OCI-LY3 (cell line): ENCODE data around the gene SEPTIN12.

Source experiments
- H2AFZ ChIP-seq: fragments of 200-600, 300-600 bp; shearing (Covaris generic); 2 replicates; pipeline ENCODE4 v1.6.0; 2014; ENCODE audit warnings: antibody characterized with exemption, low read depth, low read length
- H3K27ac ChIP-seq: fragments of 200-600, 300-600 bp; sonication (generic); 2 replicates; pipeline ENCODE4 v1.5.1; 2014; ENCODE audit warnings: mild to moderate bottlenecking, low read length, moderate library complexity, mixed read lengths
- H3K27me3 ChIP-seq: fragments of 200-600, 300-600 bp; sonication (generic); 2 replicates; pipeline ENCODE4 v1.6.1; 2014; ENCODE audit warnings: low read depth, low read length, mixed read lengths
- H3K36me3 ChIP-seq: fragments of 200-600, 300-600 bp; sonication (generic); replicated peaks from 2 replicates; pipeline ENCODE3; 2014; ENCODE audit warnings: low read depth, low read length, mixed read lengths
- H3K4me1 ChIP-seq: fragments of 300-600, 200-600 bp; sonication (generic); 2 replicates; pipeline ENCODE4 v1.6.1; 2014; ENCODE audit warnings: low read length, mixed read lengths
- H3K4me2 ChIP-seq: fragments of 200-600, 300-600 bp; sonication (generic); 2 replicates; pipeline ENCODE4 v1.6.1; 2014; ENCODE audit warnings: low read length, mixed read lengths
- H3K4me3 ChIP-seq: fragments of 300-600, 200-600 bp; sonication (generic); 2 replicates; pipeline ENCODE4 v1.5.1; 2014; ENCODE audit warnings: antibody characterized with exemption, mild to moderate bottlenecking, low read length, moderate library complexity
- H3K79me2 ChIP-seq: fragments of 300-600, 200-600 bp; shearing (Covaris generic); 2 replicates; pipeline ENCODE4 v1.6.1; 2014; ENCODE audit warnings: mild to moderate bottlenecking, low read length, mixed read lengths
- H3K9ac ChIP-seq: fragments of 300-600, 200-600 bp; shearing (Covaris generic); 2 replicates; pipeline ENCODE4 v1.6.0; 2014; ENCODE audit warnings: mild to moderate bottlenecking, low read length, moderate library complexity
- H3K9me3 ChIP-seq: fragments of 200-600, 300-600 bp; shearing (Covaris generic); 2 replicates; pipeline ENCODE4 v1.6.1; 2014; ENCODE audit warnings: low read length, mixed read lengths; ENCODE audit not compliant: insufficient read depth
- H4K20me1 ChIP-seq: fragments of 200-600, 300-600 bp; sonication (generic); 2 replicates; pipeline ENCODE4 v1.6.1; 2016; ENCODE audit warnings: low read length, mixed read lengths; ENCODE audit not compliant: insufficient read depth
- CTCF ChIP-seq: fragments of 200-600, 300-600 bp; sonication (generic); IDR thresholded peaks from 2 replicates; pipeline ENCODE4 v1.5.1; 2014; ENCODE audit warnings: antibody characterized with exemption, low read length, low read depth
- EZH2phosphoT487 ChIP-seq: fragments of 200-600 bp; shearing (Covaris generic); IDR thresholded peaks from 2 replicates; pipeline ENCODE4 v1.6.1; 2018; ENCODE audit warnings: antibody characterized with exemption, mixed run types, low read depth

SEPTIN12 gene

GRCh38 chr16:4826980-4827379, 38.8 kb upstream of the SEPTIN12 start:
- no peaks in the 10 kb centered on the region for H3K27me3 ChIP-seq
- H2AFZ ChIP-seq = no peak overlapping the region
- H3K9me3 ChIP-seq = no peaks in the 10 kb centered on the region
- no peak overlapping the region for H3K4me2 ChIP-seq
- peaks cover 52% of the 10 kb centered on the region for H3K36me3 ChIP-seq
- H3K79me2 ChIP-seq = no peaks in the 10 kb centered on the region
- no peaks in the 10 kb centered on the region for H4K20me1 ChIP-seq
- no peak for TF ChIP-seq EZH2phosphoT487
- no peak for TF ChIP-seq CTCF
- H3K4me1 ChIP-seq = no peaks in the 10 kb centered on the region
- no peak overlapping the region for H3K9ac ChIP-seq
- H3K27ac ChIP-seq = no peak overlapping the region
- H3K4me3 ChIP-seq = no peak overlapping the region

GRCh38 chr16:4826526-4826925, 38.4 kb upstream of the SEPTIN12 start:
- Histone ChIP-seq H3K4me2 (no peak overlapping the region), H3K4me3 (no peak overlapping the region), H3K9ac (no peak overlapping the region), H3K27me3 (no peaks in the 10 kb centered on the region), H2AFZ (no peak overlapping the region), H3K4me1 (no peaks in the 10 kb centered on the region), H4K20me1 (no peaks in the 10 kb centered on the region), H3K9me3 (no peaks in the 10 kb centered on the region), H3K27ac (no peak overlapping the region), H3K79me2 (no peaks in the 10 kb centered on the region), H3K36me3 (peaks cover 53% of the 10 kb centered on the region)
- no peak for TF ChIP-seq CTCF
- no peak for TF ChIP-seq EZH2phosphoT487

GRCh38 chr16:4825196-4825595, 37.1 kb upstream of the SEPTIN12 start:
- peaks cover 52% of the 10 kb centered on the region for H3K36me3 ChIP-seq
- no peak overlapping the region for H3K4me3 ChIP-seq

GRCh38 chr16:4820652-4821051, 32.5 kb upstream of the SEPTIN12 start:
- Histone ChIP-seq H3K4me2 (no peak overlapping the region), H4K20me1 (no peaks in the 10 kb centered on the region), H3K36me3 (peaks cover 50% of the 10 kb centered on the region), H3K4me1 (no peaks in the 10 kb centered on the region), H3K27ac (no peak overlapping the region), H3K4me3 (no peak overlapping the region), H2AFZ (no peak overlapping the region), H3K9ac (no peak overlapping the region), H3K27me3 (no peaks in the 10 kb centered on the region), H3K79me2 (no peaks in the 10 kb centered on the region), H3K9me3 (no peaks in the 10 kb centered on the region)
- no peak for TF ChIP-seq EZH2phosphoT487
- no peak for TF ChIP-seq CTCF

More at GRCh38 chr16:4825196-4825595, 37.1 kb upstream of the SEPTIN12 start:
- H3K4me2 ChIP-seq = no peak overlapping the region
- H3K4me1 ChIP-seq = no peaks in the 10 kb centered on the region
- H4K20me1 ChIP-seq = no peaks in the 10 kb centered on the region
- TF ChIP-seq EZH2phosphoT487 = no peak
- TF ChIP-seq CTCF = no peak
- H3K27ac ChIP-seq = no peak overlapping the region
- H3K9ac ChIP-seq = no peak overlapping the region
- no peaks in the 10 kb centered on the region for H3K27me3 ChIP-seq
- no peaks in the 10 kb centered on the region for H3K79me2 ChIP-seq
- no peak overlapping the region for H2AFZ ChIP-seq
- H3K9me3 ChIP-seq = no peaks in the 10 kb centered on the region
